ENCODE results near the gene CLSTN2.

GRCh38 chr3:140546649-140547048 is 611.7 kb downstream of the CLSTN2 start:
- TF ChIP-seq POLR2AphosphoS5 (IDR thresholded peaks at IDR 0.05; ENCODE audit: low read depth, low read length) (no peak), CTCF (IDR thresholded peaks at IDR 0.05 in 2 of 3, conservative IDR thresholded peaks at IDR 0.05 in 1 of 3; ENCODE audit: borderline replicate concordance in 1 of 3, insufficient read depth in 1 of 3, low read depth in 2 of 3, low read length in 2 of 3) (no peak), POLR2A (IDR thresholded peaks at IDR 0.05; ENCODE audit: borderline replicate concordance, extremely low read depth, insufficient read depth, insufficient read length) (no peak), TCF7L2 (IDR thresholded peaks at IDR 0.05; ENCODE audit: borderline replicate concordance, extremely low read depth, insufficient read depth, insufficient read length) (no peak)

All from HCT116 (cell line).